ENCODE data around the gene TEX13A. TPM values are rescaled to one million over a fixed set of nuclear protein-coding genes. Genes with fewer than 3 reads are reported as not detected.

The TEX13A gene, protein sequence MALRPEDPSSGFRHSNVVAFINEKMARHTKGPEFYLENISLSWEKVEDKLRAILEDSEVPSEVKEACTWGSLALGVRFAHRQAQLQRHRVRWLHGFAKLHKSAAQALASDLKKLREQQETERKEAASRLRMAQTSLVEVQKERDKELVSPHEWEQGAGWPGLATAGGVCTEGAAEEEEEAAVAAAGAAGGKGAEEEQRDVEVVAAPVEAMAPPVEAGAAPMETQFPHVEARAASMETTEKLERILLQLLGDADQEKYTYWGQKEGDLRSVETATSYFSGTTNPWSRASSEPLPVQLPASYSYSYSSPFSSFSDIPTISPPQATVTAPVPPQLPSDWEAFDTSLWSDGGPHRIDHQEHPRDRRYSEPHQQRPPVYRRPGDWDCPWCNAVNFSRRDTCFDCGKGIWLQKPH
- total RNA-seq (not detected), polyA plus RNA-seq (not detected)

DNA sequence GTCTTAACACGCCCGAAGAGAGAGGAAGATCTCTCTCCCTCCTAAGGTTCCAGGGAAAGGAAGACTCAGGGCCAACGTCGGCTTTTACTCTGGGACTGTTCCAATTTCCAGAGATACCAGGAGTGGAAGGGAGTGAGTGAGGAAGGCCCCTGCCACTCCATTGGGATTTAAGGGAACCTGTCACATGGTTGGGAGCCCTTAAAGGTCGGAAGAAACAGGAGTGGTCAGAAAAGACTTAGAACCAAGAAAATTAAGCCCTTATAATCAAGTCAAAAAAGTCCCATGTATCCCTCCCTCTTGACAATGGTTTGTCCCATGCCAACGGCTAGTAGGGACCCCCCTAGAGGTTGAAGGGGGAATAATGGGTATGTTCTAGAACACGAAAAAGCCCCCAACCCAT lies at the start of gene TEX13A:
Gene TEX13A (minus strand): TSS at position 59 of the 400 bp plus-strand sequence. CDS start 297 bp downstream, outside the sequence.
- 89% methylated on average over 7 of the region's 7 CpGs for WGBS
- Histone ChIP-seq H3K27me3 (ENCODE audit: control insufficient read depth in 4 of 4, insufficient read depth in 4 of 4, low read length in 3 of 4) (peaks cover 0 to 3% (median 0%) of the 10 kb centered on the region in 4 donors), H3K27ac (ENCODE audit: low read depth in 1 of 2, low read length in 2 of 2) (no peak within 1 kb of the TSS), H3K36me3 (ENCODE audit: control insufficient read depth in 4 of 4, insufficient read depth in 3 of 4, low read depth in 1 of 4, low read length in 3 of 4) (no peaks in the 10 kb centered on the region), H3K9me3 (ENCODE audit: control insufficient read depth in 4 of 4, low read length in 3 of 4) (no peaks in the 10 kb centered on the region), H3K4me3 (ENCODE audit: low read depth in 1 of 3, low read length in 3 of 3) (no peak within 1 kb of the TSS), H3K9ac (ENCODE audit: low read depth in 1 of 2, low read length in 2 of 2) (no peak within 1 kb of the TSS), H3K4me1 (ENCODE audit: control insufficient read depth in 4 of 4, insufficient read depth in 4 of 4, low read length in 3 of 4) (no peaks in the 10 kb centered on the region)
- TF ChIP-seq FOXA2 (IDR thresholded peaks at IDR 0.05) (no peak), JUND (IDR thresholded peaks at IDR 0.05) (no peak), RXRA (IDR thresholded peaks at IDR 0.05) (no peak), HNF4G (IDR thresholded peaks at IDR 0.05) (no peak), RAD21 (IDR thresholded peaks at IDR 0.05) (no peak), EGR1 (IDR thresholded peaks at IDR 0.05; ENCODE audit: low read depth in 2 of 2) (no peak), TAF1 (conservative IDR thresholded peaks at IDR 0.05) (no peak), YY1 (IDR thresholded peaks at IDR 0.05) (no peak), FOXA1 (IDR thresholded peaks at IDR 0.05) (no peak), NR2F2 (IDR thresholded peaks at IDR 0.05) (no peak), GABPA (IDR thresholded peaks at IDR 0.05 in 1 of 2, conservative IDR thresholded peaks at IDR 0.05 in 1 of 2) (no peak), HNF4A (conservative IDR thresholded peaks at IDR 0.05) (no peak), SP1 (IDR thresholded peaks at IDR 0.05) (no peak)
- TF ChIP-seq, protein P1, sequence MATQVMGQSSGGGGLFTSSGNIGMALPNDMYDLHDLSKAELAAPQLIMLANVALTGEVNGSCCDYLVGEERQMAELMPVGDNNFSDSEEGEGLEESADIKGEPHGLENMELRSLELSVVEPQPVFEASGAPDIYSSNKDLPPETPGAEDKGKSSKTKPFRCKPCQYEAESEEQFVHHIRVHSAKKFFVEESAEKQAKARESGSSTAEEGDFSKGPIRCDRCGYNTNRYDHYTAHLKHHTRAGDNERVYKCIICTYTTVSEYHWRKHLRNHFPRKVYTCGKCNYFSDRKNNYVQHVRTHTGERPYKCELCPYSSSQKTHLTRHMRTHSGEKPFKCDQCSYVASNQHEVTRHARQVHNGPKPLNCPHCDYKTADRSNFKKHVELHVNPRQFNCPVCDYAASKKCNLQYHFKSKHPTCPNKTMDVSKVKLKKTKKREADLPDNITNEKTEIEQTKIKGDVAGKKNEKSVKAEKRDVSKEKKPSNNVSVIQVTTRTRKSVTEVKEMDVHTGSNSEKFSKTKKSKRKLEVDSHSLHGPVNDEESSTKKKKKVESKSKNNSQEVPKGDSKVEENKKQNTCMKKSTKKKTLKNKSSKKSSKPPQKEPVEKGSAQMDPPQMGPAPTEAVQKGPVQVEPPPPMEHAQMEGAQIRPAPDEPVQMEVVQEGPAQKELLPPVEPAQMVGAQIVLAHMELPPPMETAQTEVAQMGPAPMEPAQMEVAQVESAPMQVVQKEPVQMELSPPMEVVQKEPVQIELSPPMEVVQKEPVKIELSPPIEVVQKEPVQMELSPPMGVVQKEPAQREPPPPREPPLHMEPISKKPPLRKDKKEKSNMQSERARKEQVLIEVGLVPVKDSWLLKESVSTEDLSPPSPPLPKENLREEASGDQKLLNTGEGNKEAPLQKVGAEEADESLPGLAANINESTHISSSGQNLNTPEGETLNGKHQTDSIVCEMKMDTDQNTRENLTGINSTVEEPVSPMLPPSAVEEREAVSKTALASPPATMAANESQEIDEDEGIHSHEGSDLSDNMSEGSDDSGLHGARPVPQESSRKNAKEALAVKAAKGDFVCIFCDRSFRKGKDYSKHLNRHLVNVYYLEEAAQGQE (IDR thresholded peaks at IDR 0.05), result no peak
- TF ChIP-seq, protein P2, sequence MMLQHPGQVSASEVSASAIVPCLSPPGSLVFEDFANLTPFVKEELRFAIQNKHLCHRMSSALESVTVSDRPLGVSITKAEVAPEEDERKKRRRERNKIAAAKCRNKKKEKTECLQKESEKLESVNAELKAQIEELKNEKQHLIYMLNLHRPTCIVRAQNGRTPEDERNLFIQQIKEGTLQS (IDR thresholded peaks at IDR 0.05), result no peak
- TF ChIP-seq, protein P3, sequence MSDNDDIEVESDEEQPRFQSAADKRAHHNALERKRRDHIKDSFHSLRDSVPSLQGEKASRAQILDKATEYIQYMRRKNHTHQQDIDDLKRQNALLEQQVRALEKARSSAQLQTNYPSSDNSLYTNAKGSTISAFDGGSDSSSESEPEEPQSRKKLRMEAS (IDR thresholded peaks at IDR 0.05), result no peak
- TF ChIP-seq, protein P4, sequence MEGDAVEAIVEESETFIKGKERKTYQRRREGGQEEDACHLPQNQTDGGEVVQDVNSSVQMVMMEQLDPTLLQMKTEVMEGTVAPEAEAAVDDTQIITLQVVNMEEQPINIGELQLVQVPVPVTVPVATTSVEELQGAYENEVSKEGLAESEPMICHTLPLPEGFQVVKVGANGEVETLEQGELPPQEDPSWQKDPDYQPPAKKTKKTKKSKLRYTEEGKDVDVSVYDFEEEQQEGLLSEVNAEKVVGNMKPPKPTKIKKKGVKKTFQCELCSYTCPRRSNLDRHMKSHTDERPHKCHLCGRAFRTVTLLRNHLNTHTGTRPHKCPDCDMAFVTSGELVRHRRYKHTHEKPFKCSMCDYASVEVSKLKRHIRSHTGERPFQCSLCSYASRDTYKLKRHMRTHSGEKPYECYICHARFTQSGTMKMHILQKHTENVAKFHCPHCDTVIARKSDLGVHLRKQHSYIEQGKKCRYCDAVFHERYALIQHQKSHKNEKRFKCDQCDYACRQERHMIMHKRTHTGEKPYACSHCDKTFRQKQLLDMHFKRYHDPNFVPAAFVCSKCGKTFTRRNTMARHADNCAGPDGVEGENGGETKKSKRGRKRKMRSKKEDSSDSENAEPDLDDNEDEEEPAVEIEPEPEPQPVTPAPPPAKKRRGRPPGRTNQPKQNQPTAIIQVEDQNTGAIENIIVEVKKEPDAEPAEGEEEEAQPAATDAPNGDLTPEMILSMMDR (IDR thresholded peaks at IDR 0.05; ENCODE audit: low read depth, low read length, missing input control), result no peak
- TF ChIP-seq, protein P5, sequence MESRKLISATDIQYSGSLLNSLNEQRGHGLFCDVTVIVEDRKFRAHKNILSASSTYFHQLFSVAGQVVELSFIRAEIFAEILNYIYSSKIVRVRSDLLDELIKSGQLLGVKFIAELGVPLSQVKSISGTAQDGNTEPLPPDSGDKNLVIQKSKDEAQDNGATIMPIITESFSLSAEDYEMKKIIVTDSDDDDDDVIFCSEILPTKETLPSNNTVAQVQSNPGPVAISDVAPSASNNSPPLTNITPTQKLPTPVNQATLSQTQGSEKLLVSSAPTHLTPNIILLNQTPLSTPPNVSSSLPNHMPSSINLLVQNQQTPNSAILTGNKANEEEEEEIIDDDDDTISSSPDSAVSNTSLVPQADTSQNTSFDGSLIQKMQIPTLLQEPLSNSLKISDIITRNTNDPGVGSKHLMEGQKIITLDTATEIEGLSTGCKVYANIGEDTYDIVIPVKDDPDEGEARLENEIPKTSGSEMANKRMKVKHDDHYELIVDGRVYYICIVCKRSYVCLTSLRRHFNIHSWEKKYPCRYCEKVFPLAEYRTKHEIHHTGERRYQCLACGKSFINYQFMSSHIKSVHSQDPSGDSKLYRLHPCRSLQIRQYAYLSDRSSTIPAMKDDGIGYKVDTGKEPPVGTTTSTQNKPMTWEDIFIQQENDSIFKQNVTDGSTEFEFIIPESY (IDR thresholded peaks at IDR 0.05), result no peak
- no peak for DNase-seq (ENCODE audit: low spot score)

All from liver (tissue), 9 donors.